22Rv1 (cell line): Measurements from ENCODE around the gene FAM217B.

Source experiments
- CTCF ChIP-seq: fragments of 450-650 bp; IDR thresholded peaks from 2 replicates; pipeline ENCODE4 v1.5.1; 2017; ENCODE audit warnings: mild to moderate bottlenecking
- ZFX ChIP-seq: fragments of 450-650 bp; IDR thresholded peaks from 2 replicates; pipeline ENCODE4 v1.6.1; 2017; ENCODE audit warnings: antibody characterized with exemption, borderline replicate concordance

DNA sequence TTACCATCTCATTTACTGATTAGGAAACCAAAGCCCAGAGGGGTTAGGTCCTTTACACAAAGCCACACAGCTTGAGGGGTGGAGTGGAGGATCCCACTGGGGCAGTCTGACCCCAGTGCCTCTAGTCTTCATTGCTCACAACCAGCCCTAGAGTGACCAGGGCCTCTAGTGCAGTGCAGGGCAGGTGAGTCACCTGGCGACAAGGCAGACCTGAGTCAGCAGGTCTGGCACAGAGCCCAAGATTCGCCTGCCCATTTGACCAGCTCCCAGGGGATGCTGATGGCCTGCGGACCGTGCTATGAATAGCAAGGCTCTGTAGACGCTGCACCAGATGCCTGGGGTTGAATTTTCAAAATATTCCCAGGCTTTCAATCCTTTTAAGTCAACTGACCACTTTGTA, 48.0 kb downstream of the FAM217B start:
- no peak for TF ChIP-seq CTCF
- no peak for TF ChIP-seq ZFX
